ENCODE data around the gene CLDN6.

DNA sequence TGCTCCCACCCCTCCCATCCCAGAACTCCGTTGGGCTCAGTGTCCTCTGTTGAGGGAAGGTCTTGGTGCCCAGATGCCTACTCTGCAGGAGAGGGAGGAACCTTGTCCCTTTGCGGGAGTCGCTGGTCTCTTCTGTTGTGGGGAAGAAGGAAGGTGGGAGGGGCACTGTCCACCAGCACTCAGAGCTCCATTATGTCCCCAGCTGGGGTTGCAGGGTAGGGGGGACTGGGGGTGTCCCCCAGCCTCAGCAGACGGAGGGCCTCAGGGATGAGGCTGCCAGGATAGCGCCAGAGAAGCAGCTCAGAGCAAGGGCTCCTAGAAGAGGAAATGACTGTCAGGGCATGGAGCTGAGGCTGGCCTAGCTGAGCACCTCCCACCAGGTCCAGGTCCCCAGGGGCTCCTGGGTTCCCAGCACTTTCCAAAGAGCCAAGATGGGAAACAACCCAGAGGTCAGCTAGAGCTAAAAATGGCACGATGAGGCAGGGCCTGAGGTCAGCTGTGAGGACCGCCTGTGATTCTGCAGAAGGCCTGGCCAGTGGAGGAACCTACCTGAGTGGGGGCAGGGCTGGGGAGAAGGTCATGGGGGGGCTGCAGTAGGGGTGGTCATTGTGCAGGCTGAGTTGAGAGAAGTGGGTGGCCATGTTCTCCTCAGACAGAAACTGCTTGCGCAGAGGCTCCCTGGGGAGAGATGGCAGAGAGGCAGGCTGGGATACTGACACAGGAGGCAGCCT lies 4.9 kb upstream of the CLDN6 start:
- no peak for TF ChIP-seq CHD2 (IDR thresholded peaks at IDR 0.05; ENCODE audit: low read depth, low read length)
- TF ChIP-seq HNRNPL (IDR thresholded peaks at IDR 0.05; ENCODE audit: low read depth, low read length): no peak
- TF ChIP-seq NR1H2 (CRISPR knock-in tag; IDR thresholded peaks at IDR 0.05; ENCODE audit: borderline replicate concordance, low read depth): no peak
- TF ChIP-seq, protein P1, sequence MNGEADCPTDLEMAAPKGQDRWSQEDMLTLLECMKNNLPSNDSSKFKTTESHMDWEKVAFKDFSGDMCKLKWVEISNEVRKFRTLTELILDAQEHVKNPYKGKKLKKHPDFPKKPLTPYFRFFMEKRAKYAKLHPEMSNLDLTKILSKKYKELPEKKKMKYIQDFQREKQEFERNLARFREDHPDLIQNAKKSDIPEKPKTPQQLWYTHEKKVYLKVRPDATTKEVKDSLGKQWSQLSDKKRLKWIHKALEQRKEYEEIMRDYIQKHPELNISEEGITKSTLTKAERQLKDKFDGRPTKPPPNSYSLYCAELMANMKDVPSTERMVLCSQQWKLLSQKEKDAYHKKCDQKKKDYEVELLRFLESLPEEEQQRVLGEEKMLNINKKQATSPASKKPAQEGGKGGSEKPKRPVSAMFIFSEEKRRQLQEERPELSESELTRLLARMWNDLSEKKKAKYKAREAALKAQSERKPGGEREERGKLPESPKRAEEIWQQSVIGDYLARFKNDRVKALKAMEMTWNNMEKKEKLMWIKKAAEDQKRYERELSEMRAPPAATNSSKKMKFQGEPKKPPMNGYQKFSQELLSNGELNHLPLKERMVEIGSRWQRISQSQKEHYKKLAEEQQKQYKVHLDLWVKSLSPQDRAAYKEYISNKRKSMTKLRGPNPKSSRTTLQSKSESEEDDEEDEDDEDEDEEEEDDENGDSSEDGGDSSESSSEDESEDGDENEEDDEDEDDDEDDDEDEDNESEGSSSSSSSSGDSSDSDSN (CRISPR knock-in tag; IDR thresholded peaks at IDR 0.05): no peak
- no peak for TF ChIP-seq PRPF4 (IDR thresholded peaks at IDR 0.05; ENCODE audit: low read depth, low read length, poor library complexity, severe bottlenecking)
- no peak for TF ChIP-seq TAF1 (CRISPR knock-in tag; IDR thresholded peaks at IDR 0.05)
